ENCODE measurements around the gene EPHA8.

The EPHA8 gene

GRCh38 chr1:22646384-22646783 is 83.1 kb downstream of the EPHA8 start:
- no peak for DNase-seq (ENCODE audit: low read depth)

GRCh38 chr1:22650089-22650693 is 86.9 kb downstream of the EPHA8 start:
- DNase-seq (ENCODE audit: low read depth) = no peak

- DNase-seq (ENCODE audit: low read depth) = no peak
Measured at GRCh38 chr1:22651941-22652856, 88.9 kb downstream of the EPHA8 start.

- DNase-seq (ENCODE audit: low read depth) = no peak
Measured at GRCh38 chr1:22652881-22653316, 89.6 kb downstream of the EPHA8 start, which contains the start of gene C1QB. C1QB (plus strand) TSS chr1:22653236; CDS start chr1:22659463, 6,227 bp downstream.
